ENCODE measurements around the gene FNBP1.

FNBP1 gene

DNA sequence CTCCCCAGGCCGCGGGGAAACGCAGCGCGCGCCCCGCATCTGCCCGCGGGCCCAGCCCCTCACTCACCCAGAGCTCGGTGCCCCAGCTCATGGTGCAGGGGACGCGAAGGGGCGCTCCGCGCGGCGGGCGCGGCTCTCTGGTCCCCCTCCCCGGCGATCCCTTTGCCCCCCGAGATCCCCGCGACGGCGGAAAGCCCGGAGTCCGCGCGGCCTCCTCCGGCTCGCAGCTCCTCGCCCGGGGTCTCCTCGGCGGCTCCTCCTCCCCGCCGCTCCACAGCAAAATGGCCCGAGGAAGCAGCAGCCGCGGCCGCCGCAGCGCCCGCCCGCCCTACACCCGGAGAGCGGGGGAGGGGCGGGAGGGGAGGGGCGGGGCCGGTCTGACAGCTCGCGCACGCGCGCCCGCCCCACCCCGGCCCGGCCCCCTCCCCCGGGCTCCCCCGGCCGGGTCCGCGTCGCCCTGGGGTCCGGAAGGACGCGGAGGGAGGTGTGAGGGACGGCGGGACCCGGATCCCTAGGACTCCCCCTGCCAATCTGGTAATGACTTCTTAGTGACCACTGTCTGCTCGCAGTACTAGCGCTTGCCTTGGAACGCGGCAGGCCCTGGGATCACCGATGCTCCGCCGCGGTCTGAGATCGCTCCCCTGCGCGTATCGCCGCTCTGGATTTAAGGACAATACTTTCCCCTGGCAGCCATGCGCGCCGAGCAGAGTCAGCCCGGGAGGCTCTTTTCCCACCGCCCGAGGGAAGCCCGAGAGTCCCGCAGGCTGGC is at the start of gene FNBP1:
FNBP1 (minus strand) TSS at position 305 of the 769 bp plus-strand sequence; CDS start at position 91, 214 bp downstream.
- DNase-seq: peak; percentile 93

DNA sequence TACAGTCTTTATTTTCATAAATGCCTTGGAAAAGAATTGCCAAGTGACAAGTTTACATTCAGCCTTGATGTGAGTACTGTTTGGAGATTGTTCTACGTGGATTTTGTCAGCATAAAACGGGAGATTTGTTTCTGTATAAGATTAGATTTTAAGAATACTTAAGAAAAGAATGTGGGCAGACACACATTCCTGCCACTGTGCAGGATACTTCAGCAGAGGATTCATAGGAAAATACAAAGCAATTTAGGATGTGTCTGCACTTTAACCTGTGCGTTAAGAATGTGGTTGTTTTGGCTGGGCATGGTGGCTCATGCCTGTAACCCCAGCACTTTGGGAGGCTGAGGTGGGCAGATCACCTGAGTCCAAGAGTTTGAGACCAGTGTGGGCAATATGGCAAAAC is 47.9 kb upstream of the FNBP1 start:
- DNase-seq: no peak

DNA sequence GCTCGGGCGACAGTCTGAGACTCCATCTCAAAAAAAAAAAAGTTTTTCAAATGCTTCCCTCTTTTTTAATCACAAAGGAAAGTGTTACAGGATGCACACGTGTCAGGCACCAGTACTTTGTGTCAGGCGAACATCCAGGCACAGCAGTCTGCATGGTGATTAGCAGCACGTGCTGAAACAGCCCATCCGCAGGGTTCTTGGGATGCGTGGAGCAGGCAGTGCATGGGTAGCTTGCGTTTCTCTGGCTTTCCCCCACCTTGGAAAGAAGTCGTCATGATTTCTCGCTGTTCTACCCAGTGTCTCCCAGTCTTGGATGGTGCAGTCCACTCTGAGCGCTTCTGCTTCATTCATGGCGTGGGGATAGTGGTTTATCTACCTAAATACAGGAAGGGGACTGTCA is 46.2 kb upstream of the FNBP1 start:
- DNase-seq: no peak

DNA sequence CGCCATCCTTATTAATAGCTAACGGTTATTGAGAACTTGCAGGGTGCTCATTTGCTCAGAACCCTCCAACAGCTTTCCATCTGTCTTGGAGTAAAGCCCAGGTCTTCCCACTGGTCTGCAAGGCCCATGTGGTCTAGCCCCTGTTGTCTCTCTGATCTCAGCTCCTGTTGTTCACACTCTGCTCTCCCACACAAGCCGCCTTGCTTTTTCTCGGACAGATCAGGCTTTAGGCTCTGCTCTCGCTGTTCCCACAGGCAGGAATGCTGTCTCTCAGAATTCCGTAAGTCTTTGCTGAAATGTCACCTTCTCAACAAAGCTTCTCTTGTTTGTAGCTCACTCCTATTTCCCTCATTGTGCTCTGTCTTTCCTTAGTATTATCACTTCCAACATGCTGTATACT is 45.1 kb upstream of the FNBP1 start:
- DNase-seq: no peak

- no peak for DNase-seq
Measured at GRCh38 chr9:130084337-130084736, 41.3 kb upstream of the FNBP1 start.

DNA sequence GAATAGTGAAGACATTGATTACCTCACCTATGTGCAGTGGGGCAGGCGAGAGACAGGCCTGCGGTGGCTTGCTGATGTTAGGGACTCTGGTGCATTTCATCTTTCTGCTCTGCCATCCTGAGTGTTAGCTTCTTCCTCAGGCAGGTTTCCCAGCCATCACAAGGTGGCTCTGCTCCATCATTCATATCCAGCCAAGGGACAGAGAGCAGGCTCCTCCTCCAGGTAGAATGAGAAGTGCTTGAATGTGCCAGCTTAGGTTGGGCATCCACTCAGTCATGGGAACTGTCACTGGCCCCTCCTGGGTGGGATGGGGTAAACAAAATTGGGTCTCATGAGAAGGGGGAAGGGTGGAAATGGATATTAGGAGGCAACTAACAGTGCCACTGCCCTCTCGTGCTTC is 35.6 kb upstream of the FNBP1 start:
- no peak for DNase-seq

- DNase-seq: peak; percentile 42
Measured at GRCh38 chr9:130073373-130073772, 30.4 kb upstream of the FNBP1 start.

GRCh38 chr9:130072515-130073235 is 29.7 kb upstream of the FNBP1 start:
- peak; percentile 9 for DNase-seq

GRCh38 chr9:130069048-130069447 is 26.1 kb upstream of the FNBP1 start:
- DNase-seq: no peak

GRCh38 chr9:130064621-130065020 is 21.6 kb upstream of the FNBP1 start:
- DNase-seq: no peak

GRCh38 chr9:130062750-130063149 is 19.8 kb upstream of the FNBP1 start:
- DNase-seq: no peak

DNA sequence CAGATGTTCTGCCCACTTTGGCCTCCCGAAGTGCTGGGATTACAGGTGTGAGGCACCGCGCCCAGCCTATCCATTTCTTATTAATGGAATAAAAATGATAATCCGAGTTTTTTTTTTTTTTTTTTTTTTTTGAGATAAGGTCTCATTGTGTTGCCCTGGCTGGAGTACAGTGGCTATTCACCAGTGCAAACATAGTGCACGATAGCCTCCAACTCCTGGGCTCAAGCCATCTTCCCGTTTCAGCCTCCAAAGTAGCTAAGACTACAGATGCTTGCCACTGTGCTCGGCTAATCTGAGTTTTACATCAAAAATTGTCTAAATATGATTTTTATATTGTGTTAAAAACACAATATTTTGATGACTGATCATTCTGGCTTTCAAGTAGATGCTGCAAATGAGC is 17.3 kb upstream of the FNBP1 start:
- DNase-seq: no peak

GRCh38 chr9:130058887-130059286 is 15.9 kb upstream of the FNBP1 start:
- DNase-seq: no peak

GRCh38 chr9:130058154-130058553 is 15.2 kb upstream of the FNBP1 start:
- DNase-seq: no peak

- DNase-seq: no peak
Measured at GRCh38 chr9:130054820-130055219, 11.8 kb upstream of the FNBP1 start.

DNA sequence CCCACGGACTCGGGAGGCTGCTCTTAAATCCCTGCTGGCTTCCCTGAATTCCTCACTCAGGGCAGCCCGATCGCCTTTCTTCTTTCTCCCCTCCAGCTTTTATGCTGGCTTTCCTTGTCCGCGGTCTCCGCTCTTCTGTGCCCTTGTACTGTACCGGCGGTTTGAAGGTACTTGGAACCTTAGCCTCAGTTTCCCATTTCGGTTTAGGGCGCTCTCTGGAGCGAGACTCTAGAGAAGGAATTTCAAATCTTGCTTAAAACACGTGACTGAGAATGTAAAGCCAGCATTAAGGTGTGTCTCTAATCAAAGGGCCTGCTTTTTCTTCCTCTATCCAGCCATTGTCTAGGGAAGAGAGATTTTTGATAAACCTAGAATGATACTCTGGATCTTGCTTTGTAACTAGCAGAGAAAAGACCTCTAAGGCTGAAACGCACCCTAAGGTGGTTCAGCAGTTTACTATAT is 11.4 kb upstream of the FNBP1 start:
- DNase-seq: no peak

- peak; percentile 93 for DNase-seq
Measured at GRCh38 chr9:130053504-130054324, 10.7 kb upstream of the FNBP1 start, which contains the start of gene GPR107. Gene GPR107, plus strand, starts transcription at chr9:130053906. Its CDS starts 27 bp downstream, at chr9:130053933.

DNA sequence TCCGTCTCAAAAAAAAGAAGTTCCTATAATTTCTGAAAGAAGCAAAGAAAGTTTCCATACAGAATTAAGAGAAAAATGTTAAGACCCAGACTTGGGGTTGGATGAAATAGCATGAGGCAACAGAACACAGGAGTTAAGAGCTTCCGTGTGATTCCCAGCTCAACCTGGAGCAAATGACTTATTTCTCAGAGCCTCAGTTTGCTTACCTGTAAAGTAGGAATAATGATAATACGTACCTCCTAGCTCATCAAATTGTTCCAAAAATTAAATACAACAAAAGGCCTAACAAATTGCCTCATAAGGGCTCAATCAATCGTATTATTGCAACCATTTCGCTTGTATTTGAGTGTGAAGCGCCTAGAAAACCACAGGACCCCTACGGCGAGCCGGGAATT is 10.1 kb upstream of the FNBP1 start:
- no peak for DNase-seq

GRCh38 chr9:130051855-130052254 is 8.9 kb upstream of the FNBP1 start:
- no peak for DNase-seq

- no peak for DNase-seq
Measured at GRCh38 chr9:130050462-130050861, 7.5 kb upstream of the FNBP1 start.

GRCh38 chr9:130049431-130050210 is 6.6 kb upstream of the FNBP1 start:
- no peak for DNase-seq

GRCh38 chr9:130045725-130046450 is 2.9 kb upstream of the FNBP1 start:
- no peak for DNase-seq
